Type B pancreatic cell (in vitro differentiated cells): ENCODE measurements around the gene N4BP3. TPM values are rescaled to one million over a fixed set of nuclear protein-coding genes. Genes with fewer than 3 reads are reported as not detected.

Experiments used
- DNase-seq: peaks from one replicate; pipeline ENCODE4 v3.0.0; 2021; ENCODE audit warnings: mixed read lengths; ENCODE audit not compliant: unreplicated experiment; ENCODE audit errors: extremely low spot score
- H3K27ac Mint-ChIP-seq: 2 replicates; pipeline ENCODE4 v1.8.0; 2021; ENCODE audit warnings: mild to moderate bottlenecking, mixed read lengths
- H3K27me3 Mint-ChIP-seq: 2 replicates; pipeline ENCODE4 v1.8.0; 2021; ENCODE audit warnings: mixed read lengths
- H3K36me3 Mint-ChIP-seq: 2 replicates; pipeline ENCODE4 v1.8.0; 2021; ENCODE audit warnings: mixed read lengths
- H3K4me1 Mint-ChIP-seq: one replicate; pipeline ENCODE4 v1.8.0; 2021; ENCODE audit warnings: mixed read lengths; ENCODE audit not compliant: unreplicated experiment
- H3K4me3 Mint-ChIP-seq: 2 replicates; pipeline ENCODE4 v1.8.0; 2021; ENCODE audit warnings: mild to moderate bottlenecking, mixed read lengths
- H3K9me3 Mint-ChIP-seq: 2 replicates; pipeline ENCODE4 v1.8.0; 2021; ENCODE audit warnings: mixed read lengths
- CTCF ChIP-seq: fragments of 200-600 bp; sonication (generic); conservative IDR thresholded peaks from 2 replicates; pipeline ENCODE4 v1.5.0; 2021; ENCODE audit warnings: antibody characterized with exemption, mild to moderate bottlenecking
- total RNA-seq: library from RNA; stranded (reverse); gene quantifications from 2 replicates; pipeline ENCODE4 v1.2.1, GENCODE V29; 2021; ENCODE audit warnings: low replicate concordance

Gene N4BP3
- total RNA-seq, 1 donor from 2014 or later: 6.6 TPM

GRCh38 chr5:178149199-178149932, 36.0 kb downstream of the N4BP3 start:
- H3K4me3 Mint-ChIP-seq: peak overlapping the region; percentile 52
- H3K9me3 Mint-ChIP-seq: no peaks in the 10 kb centered on the region
- peaks cover 44% of the 10 kb centered on the region for H3K4me1 Mint-ChIP-seq
- no peaks in the 10 kb centered on the region for H3K27me3 Mint-ChIP-seq
- no peak overlapping the region for H3K27ac Mint-ChIP-seq
- peaks cover 10% of the 10 kb centered on the region for H3K36me3 Mint-ChIP-seq
- no peak for DNase-seq
- TF ChIP-seq CTCF: no peak

- no peak for DNase-seq
- Mint-ChIP-seq H3K27ac (peak overlapping the region; percentile 63), H3K36me3 (peaks cover 10% of the 10 kb centered on the region), H3K27me3 (no peaks in the 10 kb centered on the region), H3K9me3 (no peaks in the 10 kb centered on the region), H3K4me3 (peak overlapping the region; percentile 71), H3K4me1 (peaks cover 40% of the 10 kb centered on the region)
- TF ChIP-seq CTCF: peak; percentile 22
Observed at GRCh38 chr5:178150977-178151734, 37.8 kb downstream of the N4BP3 start.

- peaks cover 5% of the 10 kb centered on the region for H3K36me3 Mint-ChIP-seq
- peaks cover 34% of the 10 kb centered on the region for H3K4me1 Mint-ChIP-seq
- TF ChIP-seq CTCF: no peak
- H3K27me3 Mint-ChIP-seq: no peaks in the 10 kb centered on the region
- DNase-seq: no peak
- H3K27ac Mint-ChIP-seq: peak overlapping the region; percentile 90
- peak overlapping the region; percentile 96 for H3K4me3 Mint-ChIP-seq
- no peaks in the 10 kb centered on the region for H3K9me3 Mint-ChIP-seq
Observed at GRCh38 chr5:178152491-178153444, 39.4 kb downstream of the N4BP3 start.

GRCh38 chr5:178153530-178154340, 40.4 kb downstream of the N4BP3 start, which contains the start of gene NHP2:
Gene NHP2, minus strand, starts transcription at chr5:178153885. Its CDS starts 68 bp downstream, at chr5:178153817.
- Mint-ChIP-seq H3K36me3 (no peaks in the 10 kb centered on the region), H3K27me3 (no peaks in the 10 kb centered on the region), H3K4me1 (peaks cover 27% of the 10 kb centered on the region), H3K27ac (peak within 1 kb of the TSS; percentile 90), H3K4me3 (peak within 1 kb of the TSS; percentile 96), H3K9me3 (no peaks in the 10 kb centered on the region)
- peak; percentile 97 for DNase-seq
- TF ChIP-seq CTCF: no peak
